Measurements from ENCODE around the gene RAPGEF2. TPM values are rescaled to one million over a fixed set of nuclear protein-coding genes. Genes with fewer than 3 reads are reported as not detected.
"Not testable (repeated sequence)": the region's sequence is repeated elsewhere in the genome, so short reads cannot be mapped to it uniquely, and the experiment has no call there.

RAPGEF2 gene
- total RNA-seq, 2 experiments from 2014 or later, result 15.8 to 20.4 TPM

GRCh38 chr4:159178979-159179969, 76.4 kb downstream of the RAPGEF2 start:
- H3K4me3 Mint-ChIP-seq, result no peak overlapping the region
- no peaks in the 10 kb centered on the region for H3K27me3 Mint-ChIP-seq
- H3K9me3 Mint-ChIP-seq, result peaks cover 3% of the 10 kb centered on the region
- H3K27ac Mint-ChIP-seq, result no peak overlapping the region
- no peaks in the 10 kb centered on the region for H3K36me3 Mint-ChIP-seq (ENCODE audit: low read depth)
- POLR2A ChIA-PET, result no interaction called here
- no peak for DNase-seq
- H3K4me1 Mint-ChIP-seq, result peaks cover 34% of the 10 kb centered on the region
- CTCF ChIA-PET, result interaction anchor here (0.7 to 0.9 kb wide), 2 partner anchors 12 to 321 kb away, joined by 3 read pairs; no protein-coding TSS in a partner anchor

- H3K27me3 Mint-ChIP-seq; POLR2A ChIA-PET; H3K36me3 Mint-ChIP-seq (ENCODE audit: low read depth); H3K27ac Mint-ChIP-seq; DNase-seq; H3K9me3 Mint-ChIP-seq; H3K4me3 Mint-ChIP-seq: not testable (repeated sequence)
- H3K4me1 Mint-ChIP-seq, result peaks cover 22% of the 10 kb centered on the region
- CTCF ChIA-PET, result interaction anchor here (0.6 kb wide), 1 partner anchor 278 kb away, joined by 4 read pairs; no protein-coding TSS in a partner anchor
These were observed 81.2 kb downstream of the RAPGEF2 start for GRCh38 chr4:159183885-159184605.

- no peak for DNase-seq
- Mint-ChIP-seq H3K4me3 (no peak overlapping the region), H3K9me3 (peaks cover 3% of the 10 kb centered on the region), H3K36me3 (ENCODE audit: low read depth) (no peaks in the 10 kb centered on the region), H3K27me3 (no peaks in the 10 kb centered on the region), H3K27ac (no peak overlapping the region), H3K4me1 (peaks cover 11% of the 10 kb centered on the region)
- ChIA-PET CTCF (no interaction called here), POLR2A (no interaction called here)
These were observed 82.7 kb downstream of the RAPGEF2 start for GRCh38 chr4:159185591-159186023.

- Mint-ChIP-seq H3K27me3 (no peaks in the 10 kb centered on the region), H3K9me3 (no peaks in the 10 kb centered on the region), H3K36me3 (ENCODE audit: low read depth) (no peaks in the 10 kb centered on the region), H3K27ac (no peak overlapping the region), H3K4me1 (peaks cover 11% of the 10 kb centered on the region), H3K4me3 (no peak overlapping the region)
- ChIA-PET POLR2A (no interaction called here), CTCF (no interaction called here)
- DNase-seq, result no peak
These were observed 85.8 kb downstream of the RAPGEF2 start for GRCh38 chr4:159188646-159189045.

GRCh38 chr4:159190651-159191050, 87.8 kb downstream of the RAPGEF2 start:
- no peaks in the 10 kb centered on the region for H3K27me3 Mint-ChIP-seq
- H3K9me3 Mint-ChIP-seq, result no peaks in the 10 kb centered on the region
- H3K4me1 Mint-ChIP-seq, result no peaks in the 10 kb centered on the region
- no peak overlapping the region for H3K27ac Mint-ChIP-seq
- no peak for DNase-seq
- CTCF ChIA-PET, result interaction anchor here (1.9 kb wide), 1 partner anchor 12 kb away, joined by 6 read pairs; no protein-coding TSS in a partner anchor
- POLR2A ChIA-PET, result no interaction called here
- peaks cover 1% of the 10 kb centered on the region for H3K36me3 Mint-ChIP-seq (ENCODE audit: low read depth)
- H3K4me3 Mint-ChIP-seq, result no peak overlapping the region

GRCh38 chr4:159191989-159192388, 89.1 kb downstream of the RAPGEF2 start:
- Mint-ChIP-seq H3K9me3 (no peaks in the 10 kb centered on the region), H3K27ac (no peak overlapping the region), H3K36me3 (ENCODE audit: low read depth) (peaks cover 1% of the 10 kb centered on the region), H3K4me1 (no peaks in the 10 kb centered on the region), H3K27me3 (no peaks in the 10 kb centered on the region), H3K4me3 (no peak overlapping the region)
- POLR2A ChIA-PET, result no interaction called here
- CTCF ChIA-PET, result interaction anchor here (1.2 to 1.9 kb wide), 3 partner anchors 11 to 335 kb away, joined by 3 to 6 read pairs (median 3); no protein-coding TSS in a partner anchor
- no peak for DNase-seq

GRCh38 chr4:159193046-159193620, 90.3 kb downstream of the RAPGEF2 start:
- Mint-ChIP-seq H3K27ac (no peak overlapping the region), H3K36me3 (ENCODE audit: low read depth) (peaks cover 1% of the 10 kb centered on the region), H3K4me3 (no peak overlapping the region), H3K4me1 (no peaks in the 10 kb centered on the region), H3K9me3 (no peaks in the 10 kb centered on the region), H3K27me3 (no peaks in the 10 kb centered on the region)
- ChIA-PET CTCF (no interaction called here), POLR2A (no interaction called here)
- DNase-seq, result no peak

GRCh38 chr4:159195361-159195769, 92.5 kb downstream of the RAPGEF2 start:
- H3K36me3 Mint-ChIP-seq (ENCODE audit: low read depth), result peaks cover 1% of the 10 kb centered on the region

GRCh38 chr4:159197260-159197884, 94.5 kb downstream of the RAPGEF2 start:
- Mint-ChIP-seq H3K36me3 (ENCODE audit: low read depth) (peaks cover 1% of the 10 kb centered on the region), H3K9me3 (no peaks in the 10 kb centered on the region), H3K4me1 (no peaks in the 10 kb centered on the region), H3K27me3 (no peaks in the 10 kb centered on the region), H3K4me3 (no peak overlapping the region), H3K27ac (no peak overlapping the region)
- POLR2A ChIA-PET, result interaction anchor here (0.6 kb wide), 1 partner anchor 368 kb away, joined by 3 read pairs; no protein-coding TSS in a partner anchor
- DNase-seq, result no peak
- CTCF ChIA-PET, result interaction anchor here (1.1 kb wide), 1 partner anchor 525 kb away, joined by 3 read pairs; the partner anchor contains the start of gene ETFDH

More at GRCh38 chr4:159195361-159195769, 92.5 kb downstream of the RAPGEF2 start:
- Mint-ChIP-seq H3K9me3 (no peaks in the 10 kb centered on the region), H3K4me1 (no peaks in the 10 kb centered on the region), H3K4me3 (no peak overlapping the region), H3K27ac (no peak overlapping the region), H3K27me3 (no peaks in the 10 kb centered on the region)
- ChIA-PET POLR2A (no interaction called here), CTCF (interaction anchor here (0.6 to 0.7 kb wide), 2 partner anchors 41 to 138 kb away, joined by 3 to 4 read pairs; no protein-coding TSS in a partner anchor)
- no peak for DNase-seq

GRCh38 chr4:159197885-159198269, 95.0 kb downstream of the RAPGEF2 start:
- CTCF ChIA-PET, result no interaction called here
- POLR2A ChIA-PET, result no interaction called here

GRCh38 chr4:159199826-159200225, 96.9 kb downstream of the RAPGEF2 start:
- no peaks in the 10 kb centered on the region for H3K27me3 Mint-ChIP-seq
- CTCF ChIA-PET, result no interaction called here

More at GRCh38 chr4:159197885-159198269, 95.0 kb downstream of the RAPGEF2 start:
- Mint-ChIP-seq H3K36me3 (ENCODE audit: low read depth) (peaks cover 1% of the 10 kb centered on the region), H3K27ac (no peak overlapping the region), H3K4me1 (peaks cover under 1% of the 10 kb centered on the region), H3K27me3 (no peaks in the 10 kb centered on the region), H3K9me3 (no peaks in the 10 kb centered on the region), H3K4me3 (no peak overlapping the region)
- no peak for DNase-seq

GRCh38 chr4:159201168-159201567, 98.3 kb downstream of the RAPGEF2 start:
- Mint-ChIP-seq H3K4me3 (no peak overlapping the region), H3K9me3 (peaks cover 4% of the 10 kb centered on the region), H3K36me3 (ENCODE audit: low read depth) (peaks cover 2% of the 10 kb centered on the region), H3K27me3 (no peaks in the 10 kb centered on the region), H3K27ac (no peak overlapping the region), H3K4me1 (peaks cover 24% of the 10 kb centered on the region)
- CTCF ChIA-PET, result interaction anchor here (1.4 kb wide), 1 partner anchor 336 kb away, joined by 4 read pairs; no protein-coding TSS in a partner anchor
- no peak for DNase-seq
- POLR2A ChIA-PET, result no interaction called here

More at GRCh38 chr4:159199826-159200225, 96.9 kb downstream of the RAPGEF2 start:
- POLR2A ChIA-PET, result no interaction called here
- Mint-ChIP-seq H3K9me3 (no peaks in the 10 kb centered on the region), H3K36me3 (ENCODE audit: low read depth) (no peaks in the 10 kb centered on the region), H3K4me1 (peaks cover 12% of the 10 kb centered on the region), H3K27ac (no peak overlapping the region), H3K4me3 (no peak overlapping the region)
- no peak for DNase-seq
